H9 (cell line): ENCODE data around the gene PET100. TPM values are rescaled to one million over a fixed set of nuclear protein-coding genes. Genes with fewer than 3 reads are reported as not detected.

Source experiments
- DNase-seq: peaks from one replicate; pipeline ENCODE4 v3.0.0-alpha.2; 2017
- H2AFZ ChIP-seq: one replicate; pipeline ENCODE4 v1.6.1; 2013; ENCODE audit warnings: mild to moderate bottlenecking, low read length, control low read depth, moderate library complexity
- H2AK5ac ChIP-seq: 2 replicates; pipeline ENCODE4 v1.6.1; 2013; ENCODE audit warnings: low read length, control low read depth, mixed read lengths; ENCODE audit not compliant: insufficient read length
- H2BK120ac ChIP-seq: one replicate; pipeline ENCODE4 v1.6.1; 2013; ENCODE audit warnings: low read depth, mild to moderate bottlenecking, low read length, control low read depth, inconsistent platforms; ENCODE audit not compliant: poor library complexity, severe bottlenecking
- H2BK12ac ChIP-seq: 2 replicates; pipeline ENCODE4 v1.6.1; 2013; ENCODE audit warnings: low read length, control low read depth, mixed read lengths, low read depth; ENCODE audit not compliant: insufficient read length
- H2BK15ac ChIP-seq: 2 replicates; pipeline ENCODE4 v1.6.1; 2013; ENCODE audit warnings: low read depth, low read length, control low read depth
- H2BK20ac ChIP-seq: one replicate; pipeline ENCODE4 v1.6.1; 2013; ENCODE audit warnings: low read depth, mild to moderate bottlenecking, low read length, control low read depth, inconsistent platforms; ENCODE audit not compliant: poor library complexity, severe bottlenecking
- H2BK5ac ChIP-seq: 2 replicates; pipeline ENCODE4 v1.6.1; 2013; ENCODE audit warnings: low read length, control low read depth, mixed read lengths; ENCODE audit not compliant: insufficient read length
- H3K14ac ChIP-seq: 2 replicates; pipeline ENCODE4 v1.6.1; 2013; ENCODE audit warnings: low read length, control low read depth; ENCODE audit not compliant: insufficient read depth
- H3K18ac ChIP-seq: 2 replicates; pipeline ENCODE4 v1.6.1; 2013; ENCODE audit warnings: low read depth, mild to moderate bottlenecking, mixed read lengths, low read length, control low read depth; ENCODE audit not compliant: insufficient read length
- H3K23ac ChIP-seq: 2 replicates; pipeline ENCODE4 v1.6.1; 2013; ENCODE audit warnings: low read length, control low read depth, mixed read lengths, low read depth; ENCODE audit not compliant: insufficient read length
- H3K23me2 ChIP-seq: 2 replicates; pipeline ENCODE4 v1.6.1; 2013; ENCODE audit warnings: low read depth, mild to moderate bottlenecking, mixed read lengths, low read length, control low read depth; ENCODE audit not compliant: insufficient read length, poor library complexity, severe bottlenecking
- H3K27ac ChIP-seq: 2 replicates; pipeline ENCODE4 v1.5.1; 2013; ENCODE audit warnings: low read length, control low read depth, mixed read lengths, low read depth; ENCODE audit not compliant: insufficient read length
- H3K27me3 ChIP-seq: 2 replicates; pipeline ENCODE4 v1.6.1; 2013; ENCODE audit warnings: low read length, control low read depth, inconsistent platforms; ENCODE audit not compliant: insufficient read depth
- H3K4ac ChIP-seq: 2 replicates; pipeline ENCODE4 v1.6.1; 2013; ENCODE audit warnings: low read depth, mild to moderate bottlenecking, control low read depth, inconsistent platforms, low read length, moderate library complexity
- H3K4me1 ChIP-seq: 2 replicates; pipeline ENCODE4 v1.6.1; 2013; ENCODE audit warnings: low read length, control low read depth, inconsistent platforms; ENCODE audit not compliant: insufficient read depth
- H3K4me2 ChIP-seq: 2 replicates; pipeline ENCODE4 v1.6.1; 2013; ENCODE audit warnings: low read length, control low read depth, mixed read lengths; ENCODE audit not compliant: insufficient read length, insufficient read depth
- H3K56ac ChIP-seq: 2 replicates; pipeline ENCODE4 v1.6.1; 2013; ENCODE audit warnings: low read depth, mild to moderate bottlenecking, mixed read lengths, low read length, control low read depth; ENCODE audit not compliant: insufficient read length
- H3K79me1 ChIP-seq: 2 replicates; pipeline ENCODE4 v1.6.1; 2013; ENCODE audit warnings: low read depth, mild to moderate bottlenecking, moderate library complexity, low read length, control low read depth, inconsistent platforms; ENCODE audit not compliant: insufficient read depth, poor library complexity, severe bottlenecking
- H3K79me2 ChIP-seq: 2 replicates; pipeline ENCODE4 v1.6.1; 2013; ENCODE audit warnings: low read length, control low read depth, inconsistent platforms; ENCODE audit not compliant: insufficient read depth
- H3K9ac ChIP-seq: 2 replicates; pipeline ENCODE4 v1.6.1; 2013; ENCODE audit warnings: low read length, control low read depth, mixed read lengths; ENCODE audit not compliant: insufficient read length; ENCODE audit errors: extremely low read depth
- H3K9me3 ChIP-seq: one replicate; pipeline ENCODE4 v1.6.1; 2013; ENCODE audit warnings: low read depth, low read length, inconsistent platforms; ENCODE audit not compliant: control insufficient read depth
- H3T11ph ChIP-seq: one replicate; pipeline ENCODE4 v1.6.1; 2013; ENCODE audit warnings: mild to moderate bottlenecking, low read length, control low read depth, inconsistent platforms
- H4K20me1 ChIP-seq: one replicate; pipeline ENCODE4 v1.6.1; 2013; ENCODE audit not compliant: control insufficient read depth, insufficient read length, insufficient read depth
- H4K5ac ChIP-seq: 2 replicates; pipeline ENCODE4 v1.6.1; 2013; ENCODE audit warnings: low read depth, mild to moderate bottlenecking, mixed read lengths, low read length, control low read depth; ENCODE audit not compliant: insufficient read length
- H4K8ac ChIP-seq: replicated peaks from 2 replicates; pipeline ENCODE4 v1.6.1; 2013; ENCODE audit warnings: low read length, control low read depth, mixed read lengths, low read depth; ENCODE audit not compliant: insufficient read length
- H4K91ac ChIP-seq: 2 replicates; pipeline ENCODE4 v1.6.1; 2013; ENCODE audit warnings: low read depth, mild to moderate bottlenecking, moderate library complexity, mixed read lengths, low read length, control low read depth; ENCODE audit not compliant: insufficient read length
- H3K27ac Mint-ChIP-seq, 3 experiments: 2 replicates in 2 of 3; 3 replicates in 1 of 3; pipeline ENCODE4 v1.8.0; 2020 to 2021; ENCODE audit warnings: mixed read lengths in 3 of 3, mild to moderate bottlenecking in 1 of 3, moderate library complexity in 1 of 3
- H3K27me3 Mint-ChIP-seq: 2 replicates; pipeline ENCODE4 v1.8.0; 2021; ENCODE audit warnings: low read depth, mild to moderate bottlenecking, moderate library complexity, mixed read lengths
- H3K36me3 Mint-ChIP-seq, 3 experiments: 2 replicates in 2 of 3; 3 replicates in 1 of 3; pipeline ENCODE4 v1.8.0; 2020 to 2021; ENCODE audit warnings: low read depth in 3 of 3, mixed read lengths in 3 of 3; ENCODE audit not compliant: insufficient read depth in 1 of 3
- H3K4me1 Mint-ChIP-seq, 2 experiments: 2 replicates each; pipeline ENCODE4 v1.8.0; 2020; ENCODE audit warnings: mixed read lengths in 2 of 2
- H3K4me3 Mint-ChIP-seq, 2 experiments: 2 replicates in 1 of 2; 3 replicates in 1 of 2; pipeline ENCODE4 v1.8.0; 2020 to 2021; ENCODE audit warnings: mild to moderate bottlenecking in 2 of 2, mixed read lengths in 2 of 2, moderate library complexity in 1 of 2
- H3K9me3 Mint-ChIP-seq, 2 experiments: 2 replicates in 1 of 2; 3 replicates in 1 of 2; pipeline ENCODE4 v1.8.0; 2020; ENCODE audit warnings: mild to moderate bottlenecking in 2 of 2, mixed read lengths in 2 of 2, moderate library complexity in 1 of 2
- CTCF ChIP-seq: fragments of 200-600 bp; sonication (generic); conservative IDR thresholded peaks from 3 replicates; pipeline ENCODE4 v1.8.0; 2021; ENCODE audit warnings: antibody characterized with exemption, mild to moderate bottlenecking
- WGBS: extraction: QIAGEN DNeasy Blood & Tissue Kit; methylation state at CpG from one replicate; pipeline ENCODE4 v1.1.7; 2013; ENCODE audit warnings: missing lambda C conversion rate, low lambda C conversion rate, mixed read lengths; ENCODE audit not compliant: insufficient read length; ENCODE audit errors: extremely low coverage; 5-methylcytosine and 5-hydroxymethylcytosine counted together
- total RNA-seq: library from RNA; stranded (reverse); gene quantifications from 2 replicates; pipeline ENCODE4 v1.2.1, GENCODE V29; 2021

Gene PET100
- total RNA-seq, 1 experiment from 2014 or later, result 129 TPM

GRCh38 chr19:7639863-7640348, 10.3 kb downstream of the PET100 start:
- no peak for DNase-seq
- Histone ChIP-seq H2BK20ac (no peak overlapping the region), H4K20me1 (no peaks in the 10 kb centered on the region), H2BK15ac (no peak overlapping the region), H3K27ac (no peak overlapping the region), H3K18ac (no peak overlapping the region), H3K9me3 (no peaks in the 10 kb centered on the region), H4K5ac (no peak overlapping the region), H4K91ac (no peak overlapping the region), H3K23me2 (no peaks in the 10 kb centered on the region), H3K9ac (no peak overlapping the region), H2BK120ac (no peak overlapping the region), H3K23ac (no peak overlapping the region), H3K4me2 (no peak overlapping the region), H3K79me2 (no peaks in the 10 kb centered on the region), H3K79me1 (no peaks in the 10 kb centered on the region), H2AK5ac (no peak overlapping the region), H2AFZ (no peak overlapping the region), H3K14ac (no peak overlapping the region), H2BK5ac (no peak overlapping the region), H4K8ac (no peak overlapping the region), H3K27me3 (peaks cover 15% of the 10 kb centered on the region; the same call in 1 of the 2 replicates), H3K4ac (no peak overlapping the region), H2BK12ac (no peak overlapping the region), H3K4me1 (no peaks in the 10 kb centered on the region), H3T11ph (no peak overlapping the region), H3K56ac (no peak overlapping the region)
- Mint-ChIP-seq H3K4me1 (peaks cover 0 to 13% of the 10 kb centered on the region in 2 experiments; a peak in 2 of 4 replicates), H3K27me3 (peaks cover 19% of the 10 kb centered on the region), H3K4me3 (peak overlapping the region in 1 of 2 experiments; percentile 11; a peak in 1 of 5 replicates), H3K27ac (no peak overlapping the region), H3K9me3 (no peaks in the 10 kb centered on the region), H3K36me3 (peaks cover 9 to 26% (median 17%) of the 10 kb centered on the region in 3 experiments)
- TF ChIP-seq CTCF, result no peak
- WGBS, result no CpG with 5 or more reads among the region's 13 CpGs
